Measurements from ENCODE around the gene TTN.
A peak's percentile ranks its signal among the peaks of the same experiment; 100 is the strongest.

Gene TTN

DNA sequence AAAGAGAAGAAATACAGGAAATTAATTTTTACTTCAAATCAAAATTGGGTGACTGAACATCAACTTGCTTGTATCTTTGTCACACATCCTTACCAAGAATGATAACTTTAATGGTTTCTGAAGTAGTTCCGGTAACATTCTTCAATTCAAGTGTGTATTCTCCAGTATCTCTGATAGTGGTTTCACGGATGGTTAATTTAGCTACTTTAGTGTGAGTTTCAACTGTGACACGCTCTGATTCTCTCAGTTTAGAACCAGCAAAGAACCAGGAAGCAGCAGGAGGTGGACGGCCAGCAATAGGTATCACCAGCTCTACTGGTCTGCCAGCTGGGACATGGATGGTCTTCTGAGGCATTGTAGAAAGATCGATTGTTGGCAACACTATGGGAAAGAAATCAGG is 264.7 kb downstream of the TTN start:
- no peak for DNase-seq (ENCODE audit: low read depth)
- no peak overlapping the region for H3K4me3 ChIP-seq (ENCODE audit: low read depth, low read length)
- TF ChIP-seq, protein P1, sequence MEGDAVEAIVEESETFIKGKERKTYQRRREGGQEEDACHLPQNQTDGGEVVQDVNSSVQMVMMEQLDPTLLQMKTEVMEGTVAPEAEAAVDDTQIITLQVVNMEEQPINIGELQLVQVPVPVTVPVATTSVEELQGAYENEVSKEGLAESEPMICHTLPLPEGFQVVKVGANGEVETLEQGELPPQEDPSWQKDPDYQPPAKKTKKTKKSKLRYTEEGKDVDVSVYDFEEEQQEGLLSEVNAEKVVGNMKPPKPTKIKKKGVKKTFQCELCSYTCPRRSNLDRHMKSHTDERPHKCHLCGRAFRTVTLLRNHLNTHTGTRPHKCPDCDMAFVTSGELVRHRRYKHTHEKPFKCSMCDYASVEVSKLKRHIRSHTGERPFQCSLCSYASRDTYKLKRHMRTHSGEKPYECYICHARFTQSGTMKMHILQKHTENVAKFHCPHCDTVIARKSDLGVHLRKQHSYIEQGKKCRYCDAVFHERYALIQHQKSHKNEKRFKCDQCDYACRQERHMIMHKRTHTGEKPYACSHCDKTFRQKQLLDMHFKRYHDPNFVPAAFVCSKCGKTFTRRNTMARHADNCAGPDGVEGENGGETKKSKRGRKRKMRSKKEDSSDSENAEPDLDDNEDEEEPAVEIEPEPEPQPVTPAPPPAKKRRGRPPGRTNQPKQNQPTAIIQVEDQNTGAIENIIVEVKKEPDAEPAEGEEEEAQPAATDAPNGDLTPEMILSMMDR (IDR thresholded peaks at IDR 0.05; ENCODE audit: low read depth, low read length, missing control alignments), result no peak

DNA sequence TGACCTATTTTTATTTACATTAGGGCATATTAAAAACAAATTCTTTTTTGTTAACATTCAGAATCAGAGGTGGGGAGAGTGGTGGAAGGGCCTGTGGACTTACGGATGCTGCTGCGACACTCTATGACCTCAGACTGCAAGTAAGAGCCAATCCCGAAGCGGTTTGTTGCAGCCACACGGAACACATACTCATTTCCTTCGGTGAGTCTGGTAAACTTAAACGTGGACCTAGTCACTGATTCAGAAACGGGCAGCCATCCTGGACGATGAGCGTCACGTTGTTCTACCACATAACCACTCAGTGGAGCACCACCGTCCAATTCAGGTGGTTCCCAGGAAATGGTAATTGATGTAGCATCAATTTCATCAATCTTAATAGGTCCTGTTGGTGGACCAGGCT is 265.1 kb downstream of the TTN start:
- TF ChIP-seq, protein P1 (IDR thresholded peaks at IDR 0.05; ENCODE audit: low read depth, low read length, missing control alignments), result no peak
- no peak overlapping the region for H3K4me3 ChIP-seq (ENCODE audit: low read depth, low read length)

DNA sequence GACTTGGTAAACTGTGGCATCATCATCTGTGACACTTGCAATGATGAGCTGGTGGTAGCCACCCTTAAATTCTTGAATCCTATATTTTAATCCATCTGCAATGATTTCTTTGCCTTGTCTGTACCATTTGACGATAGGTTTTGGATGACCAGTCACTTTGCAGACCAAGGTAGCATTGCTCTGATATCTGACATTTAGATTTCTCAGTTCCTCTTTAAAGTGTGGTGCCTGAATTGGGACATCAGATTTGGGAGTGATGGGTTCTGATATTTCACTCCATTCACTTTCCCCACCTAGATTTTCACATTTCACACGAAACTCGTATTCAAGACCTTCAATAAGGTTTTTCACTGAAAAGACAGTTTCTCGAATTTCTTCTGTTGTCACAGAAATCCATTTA is 271.2 kb downstream of the TTN start:
- TF ChIP-seq, protein P1 (IDR thresholded peaks at IDR 0.05; ENCODE audit: low read depth, low read length, missing control alignments), result no peak
- H3K4me3 ChIP-seq (ENCODE audit: low read depth, low read length), result no peak overlapping the region
- DNase-seq (ENCODE audit: low read depth), result no peak

More for the DNA sequence above, 265.1 kb downstream of the TTN start:
- DNase-seq (ENCODE audit: low read depth), result no peak

DNA sequence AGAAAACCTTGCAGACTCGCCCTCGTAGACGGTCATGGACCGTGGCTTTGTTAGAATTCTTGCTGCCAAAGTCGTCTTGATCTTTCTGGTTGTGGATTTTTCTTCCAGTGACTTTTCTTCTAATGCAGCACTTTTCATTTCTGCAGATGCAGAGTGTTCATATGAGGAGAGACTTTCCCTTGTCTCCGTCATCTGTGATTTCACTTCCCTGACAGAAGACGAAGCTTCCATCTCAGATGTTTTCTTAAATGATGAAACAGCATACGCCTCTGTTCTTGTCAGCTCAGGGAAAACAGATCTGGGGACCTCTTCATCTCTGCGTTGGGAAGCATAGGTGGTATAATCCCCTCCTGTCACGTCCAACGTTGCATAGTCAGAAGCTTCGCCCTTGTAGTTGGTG is 276.1 kb downstream of the TTN start:
- H3K4me3 ChIP-seq (ENCODE audit: low read depth, low read length), result peak overlapping the region; percentile 37
- TF ChIP-seq, protein P1 (IDR thresholded peaks at IDR 0.05; ENCODE audit: low read depth, low read length, missing control alignments), result no peak
- no peak for DNase-seq (ENCODE audit: low read depth)

DNA sequence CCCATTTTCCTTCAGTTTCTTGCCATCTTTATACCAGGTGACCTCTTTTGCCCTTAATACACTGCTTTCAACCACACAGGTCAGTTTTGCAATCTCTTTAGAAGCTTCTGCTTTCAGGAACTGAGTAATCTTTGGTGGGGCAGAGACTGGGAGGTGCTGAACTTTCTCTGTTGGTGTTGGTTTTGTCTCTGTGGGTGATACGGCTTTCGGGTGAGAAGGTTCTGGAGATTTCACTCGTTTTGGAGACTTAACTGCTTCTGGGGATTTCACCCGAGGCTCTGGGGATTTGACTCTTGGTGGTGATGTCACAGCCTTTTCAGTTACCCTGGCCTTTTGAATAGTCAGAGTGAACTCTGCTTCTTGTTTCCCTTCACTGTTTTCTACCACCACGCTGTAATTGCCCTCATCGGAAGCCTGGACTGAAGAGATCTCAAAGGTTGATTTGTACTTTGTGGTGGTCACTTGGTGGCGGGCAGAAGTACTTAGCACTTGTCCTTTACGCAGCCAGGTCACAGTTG is 276.5 kb downstream of the TTN start:
- H3K4me3 ChIP-seq (ENCODE audit: low read depth, low read length), result peak overlapping the region; percentile 37
- DNase-seq (ENCODE audit: low read depth), result peak; percentile 89
- TF ChIP-seq, protein P1 (IDR thresholded peaks at IDR 0.05; ENCODE audit: low read depth, low read length, missing control alignments), result no peak

DNA sequence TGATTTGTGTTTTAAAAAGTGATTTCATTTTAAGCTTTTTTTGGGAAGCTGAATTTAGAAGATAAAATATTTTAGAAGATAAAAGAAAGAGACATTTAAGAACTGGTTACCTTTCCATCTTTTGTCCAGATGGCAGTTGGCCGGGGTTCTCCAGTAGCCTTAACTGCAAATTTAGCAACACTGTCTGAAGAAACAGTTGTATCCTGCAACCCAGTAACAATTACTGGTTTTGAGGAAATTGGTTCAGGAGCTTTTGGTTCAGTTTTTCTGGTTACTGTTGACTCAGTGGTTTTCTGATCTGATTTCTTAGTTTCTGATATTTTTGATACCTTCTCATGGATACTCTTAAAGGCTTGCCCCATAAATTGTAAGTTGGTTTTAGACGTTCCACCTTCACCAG is 277.1 kb downstream of the TTN start:
- TF ChIP-seq, protein P1 (IDR thresholded peaks at IDR 0.05; ENCODE audit: low read depth, low read length, missing control alignments), result no peak
- H3K4me3 ChIP-seq (ENCODE audit: low read depth, low read length), result no peak overlapping the region
- no peak for DNase-seq (ENCODE audit: low read depth)

DNA sequence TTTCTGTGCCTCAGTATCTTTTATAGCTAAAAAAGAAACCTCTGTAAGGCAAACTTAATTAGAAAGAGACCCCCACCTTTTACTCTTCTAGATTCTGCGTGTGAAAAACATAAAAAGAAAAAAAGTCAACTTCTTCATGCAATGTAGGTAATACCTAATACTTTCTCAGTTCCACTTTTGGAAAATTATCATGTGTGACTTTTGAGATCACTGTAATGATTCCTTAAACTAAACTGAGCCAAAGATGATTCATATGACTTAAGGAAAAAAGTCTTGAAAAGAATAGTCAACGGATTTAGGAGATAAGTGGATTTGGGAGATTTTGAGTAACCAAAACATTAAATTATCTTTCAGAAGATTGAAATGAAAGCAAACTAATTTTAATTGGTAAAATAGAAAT is 278.0 kb downstream of the TTN start:
- TF ChIP-seq, protein P1 (IDR thresholded peaks at IDR 0.05; ENCODE audit: low read depth, low read length, missing control alignments), result no peak
- H3K4me3 ChIP-seq (ENCODE audit: low read depth, low read length), result no peak overlapping the region
- DNase-seq (ENCODE audit: low read depth), result no peak
